Liver (tissue), 9 donors: ENCODE measurements around the gene PLCB2. TPM values are rescaled to one million over a fixed set of nuclear protein-coding genes. Genes with fewer than 3 reads are reported as not detected.

Experiments
- DNase-seq: peaks from one replicate; pipeline ENCODE4 v3.0.0-alpha.2; 2017; ENCODE audit warnings: low spot score
- H3K27ac ChIP-seq, 2 donors: one replicate each; pipeline ENCODE4 v1.7.0; 2013; ENCODE audit warnings: inconsistent platforms in 2 of 2, low read length in 2 of 2, control low read depth in 1 of 2, low read depth in 1 of 2, mild to moderate bottlenecking in 1 of 2
- H3K27me3 ChIP-seq, 4 donors: one replicate each; pipeline versions ENCODE4 v1.6.1 to v1.7.0; 2013; ENCODE audit warnings: low read length in 3 of 4, inconsistent platforms in 1 of 4, mild to moderate bottlenecking in 1 of 4, moderate library complexity in 1 of 4; ENCODE audit not compliant: control insufficient read depth in 4 of 4, insufficient read depth in 4 of 4
- H3K36me3 ChIP-seq, 4 donors: one replicate each; pipeline versions ENCODE4 v1.6.1 to v1.7.0; 2013; ENCODE audit warnings: low read length in 3 of 4, mild to moderate bottlenecking in 3 of 4, low read depth in 1 of 4, moderate library complexity in 1 of 4; ENCODE audit not compliant: control insufficient read depth in 4 of 4, insufficient read depth in 3 of 4
- H3K4me1 ChIP-seq, 4 donors: one replicate each; pipeline versions ENCODE4 v1.6.1 to v1.7.0; 2013; ENCODE audit warnings: low read length in 3 of 4, mild to moderate bottlenecking in 3 of 4, moderate library complexity in 1 of 4; ENCODE audit not compliant: control insufficient read depth in 4 of 4, insufficient read depth in 4 of 4
- H3K4me3 ChIP-seq, 3 donors: one replicate each; pipeline versions ENCODE4 v1.6.1 to v1.7.0; 2013; ENCODE audit warnings: low read length in 3 of 3, control low read depth in 1 of 3, low read depth in 1 of 3, mild to moderate bottlenecking in 1 of 3
- H3K9ac ChIP-seq, 2 donors: one replicate each; pipeline ENCODE4 v1.7.0; 2013; ENCODE audit warnings: low read length in 2 of 2, mild to moderate bottlenecking in 2 of 2, moderate library complexity in 2 of 2, control low read depth in 1 of 2, low read depth in 1 of 2
- H3K9me3 ChIP-seq, 4 donors: one replicate each; pipeline versions ENCODE4 v1.6.1 to v1.7.0; 2013; ENCODE audit warnings: low read length in 3 of 4; ENCODE audit not compliant: control insufficient read depth in 4 of 4
- CTCF ChIP-seq: fragments of 150-350 bp; IDR thresholded peaks from 2 replicates; pipeline ENCODE4 v1.5.1; 2017; ENCODE audit warnings: improper control_type of control experiment, low read depth, low read length; ENCODE audit not compliant: missing input control
- EGR1 ChIP-seq, 2 donors: IDR thresholded peaks; 2 replicates each; pipeline ENCODE4 v1.6.1; 2016 to 2018; ENCODE audit warnings: antibody characterized with exemption in 2 of 2, low read depth in 2 of 2
- FOXA1 ChIP-seq: IDR thresholded peaks from 2 replicates; pipeline ENCODE4 v1.6.1; 2016; ENCODE audit warnings: antibody characterized with exemption
- FOXA2 ChIP-seq: IDR thresholded peaks from 2 replicates; pipeline ENCODE4 v1.6.1; 2016; ENCODE audit warnings: antibody characterized with exemption
- GABPA ChIP-seq, 2 donors: IDR thresholded peaks in 1 of 2; conservative IDR thresholded peaks in 1 of 2; 2 replicates each; pipeline ENCODE4 v1.6.1; 2016; ENCODE audit warnings: antibody characterized with exemption in 2 of 2, mild to moderate bottlenecking in 1 of 2, moderate library complexity in 1 of 2
- HNF4A ChIP-seq, 2 donors: conservative IDR thresholded peaks; 2 replicates each; pipeline ENCODE4 v1.6.1; 2016; ENCODE audit warnings: antibody characterized with exemption in 2 of 2, mild to moderate bottlenecking in 2 of 2
- JUND ChIP-seq, 2 donors: IDR thresholded peaks; 2 replicates each; pipeline ENCODE4 v1.6.1; 2016; ENCODE audit warnings: antibody characterized with exemption in 2 of 2
- NR2F2 ChIP-seq: IDR thresholded peaks from 2 replicates; pipeline ENCODE4 v1.6.1; 2016; ENCODE audit warnings: antibody characterized with exemption
- RAD21 ChIP-seq, 2 donors: IDR thresholded peaks; 2 replicates each; pipeline ENCODE4 v1.6.1; 2016; ENCODE audit warnings: antibody characterized with exemption in 2 of 2, mild to moderate bottlenecking in 2 of 2
- RXRA ChIP-seq, 2 donors: IDR thresholded peaks; 2 replicates each; pipeline ENCODE4 v1.6.1; 2017 to 2018; ENCODE audit warnings: antibody characterized with exemption in 2 of 2, mild to moderate bottlenecking in 1 of 2
- SP1 ChIP-seq: IDR thresholded peaks from 2 replicates; pipeline ENCODE4 v1.6.1; 2018; ENCODE audit warnings: antibody characterized with exemption, mild to moderate bottlenecking
- TAF1 ChIP-seq: conservative IDR thresholded peaks from 2 replicates; pipeline ENCODE4 v1.6.1; 2016; ENCODE audit warnings: antibody characterized with exemption, mild to moderate bottlenecking
- YY1 ChIP-seq: IDR thresholded peaks from 2 replicates; pipeline ENCODE4 v1.6.1; 2016; ENCODE audit warnings: antibody characterized with exemption, mild to moderate bottlenecking
- WGBS: extraction: QIAGEN DNeasy Blood & Tissue Kit; methylation state at CpG from one replicate; pipeline ENCODE4 v1.1.7; 2013; 5-methylcytosine and 5-hydroxymethylcytosine counted together
- polyA plus RNA-seq, 2 donors: library from polyadenylated mRNA; stranded (reverse) in 1 of 2; unstranded in 1 of 2; fragments of 200-250 nt in 1 of 2; fragments of >200 nt in 1 of 2; fragmentation: Nextera tagmentation in 1 of 2; extraction: Ambion mirVana in 1 of 2; gene quantifications; one replicate each; pipeline versions ENCODE4 v1.2.1 to v1.2.3, GENCODE V29; 2013 to 2015
- total RNA-seq, 2 donors: library from RNA; depleted of rRNA; stranded (reverse); fragments of >200 nt; gene quantifications; one replicate each; pipeline ENCODE4 v1.2.3, GENCODE V29; 2014
- TF ChIP-seq, protein P1 (sequence below): IDR thresholded peaks from 2 replicates; pipeline ENCODE4 v1.6.1; 2016; ENCODE audit warnings: antibody characterized with exemption, mild to moderate bottlenecking
- TF ChIP-seq, protein P2 (sequence below): IDR thresholded peaks from 2 replicates; pipeline ENCODE4 v1.6.1; 2016; ENCODE audit warnings: antibody characterized with exemption
- TF ChIP-seq, protein P3 (sequence below): IDR thresholded peaks from 2 replicates; pipeline ENCODE4 v1.6.1; 2016; ENCODE audit warnings: antibody characterized with exemption
- donor health status: healthy.
- donor health status: healthy.
- donor health status: healthy.
- donor health status: healthy.
- donor health status: healthy.

Gene PLCB2
- total and polyA plus RNA-seq, 4 donors, result 2.1 to 13.3 (median 7.6) TPM

DNA sequence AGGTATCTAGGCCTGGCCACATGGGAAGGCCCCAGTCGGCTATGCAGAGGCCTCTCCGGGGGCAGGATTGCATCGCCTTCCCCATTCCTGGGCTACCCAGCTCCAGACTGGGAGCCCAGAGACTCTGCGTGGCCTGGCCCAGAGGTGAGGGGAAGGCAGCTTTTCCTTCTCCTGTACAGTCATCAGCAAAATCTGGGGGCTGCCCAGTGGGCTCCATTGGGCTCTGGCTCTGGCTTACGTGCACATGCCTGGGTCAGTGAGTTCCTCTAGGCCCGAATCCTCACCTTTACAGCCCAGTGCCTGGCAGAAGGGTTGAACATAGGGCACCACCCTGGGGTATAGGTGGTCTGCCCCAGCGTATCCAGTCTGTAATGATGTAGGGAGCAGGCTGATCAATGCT lies 20.9 kb downstream of the PLCB2 start:
- no peaks in the 10 kb centered on the region for H3K27me3 ChIP-seq
- H3K36me3 ChIP-seq, result no peaks in the 10 kb centered on the region
- H3K4me3 ChIP-seq, result no peak overlapping the region
- H3K9ac ChIP-seq, result no peak overlapping the region
- DNase-seq, result no peak
- H3K4me1 ChIP-seq, result peaks cover 8 to 31% (median 19%) of the 10 kb centered on the region in 4 donors
- H3K9me3 ChIP-seq, result no peaks in the 10 kb centered on the region
- TF ChIP-seq TAF1, result no peak
- no peak for TF ChIP-seq SP1
- TF ChIP-seq YY1, result no peak
- no peak for TF ChIP-seq EGR1 (IDR thresholded peaks at IDR 0.05; ENCODE audit: low read depth in 2 of 2)
- TF ChIP-seq, protein P1, sequence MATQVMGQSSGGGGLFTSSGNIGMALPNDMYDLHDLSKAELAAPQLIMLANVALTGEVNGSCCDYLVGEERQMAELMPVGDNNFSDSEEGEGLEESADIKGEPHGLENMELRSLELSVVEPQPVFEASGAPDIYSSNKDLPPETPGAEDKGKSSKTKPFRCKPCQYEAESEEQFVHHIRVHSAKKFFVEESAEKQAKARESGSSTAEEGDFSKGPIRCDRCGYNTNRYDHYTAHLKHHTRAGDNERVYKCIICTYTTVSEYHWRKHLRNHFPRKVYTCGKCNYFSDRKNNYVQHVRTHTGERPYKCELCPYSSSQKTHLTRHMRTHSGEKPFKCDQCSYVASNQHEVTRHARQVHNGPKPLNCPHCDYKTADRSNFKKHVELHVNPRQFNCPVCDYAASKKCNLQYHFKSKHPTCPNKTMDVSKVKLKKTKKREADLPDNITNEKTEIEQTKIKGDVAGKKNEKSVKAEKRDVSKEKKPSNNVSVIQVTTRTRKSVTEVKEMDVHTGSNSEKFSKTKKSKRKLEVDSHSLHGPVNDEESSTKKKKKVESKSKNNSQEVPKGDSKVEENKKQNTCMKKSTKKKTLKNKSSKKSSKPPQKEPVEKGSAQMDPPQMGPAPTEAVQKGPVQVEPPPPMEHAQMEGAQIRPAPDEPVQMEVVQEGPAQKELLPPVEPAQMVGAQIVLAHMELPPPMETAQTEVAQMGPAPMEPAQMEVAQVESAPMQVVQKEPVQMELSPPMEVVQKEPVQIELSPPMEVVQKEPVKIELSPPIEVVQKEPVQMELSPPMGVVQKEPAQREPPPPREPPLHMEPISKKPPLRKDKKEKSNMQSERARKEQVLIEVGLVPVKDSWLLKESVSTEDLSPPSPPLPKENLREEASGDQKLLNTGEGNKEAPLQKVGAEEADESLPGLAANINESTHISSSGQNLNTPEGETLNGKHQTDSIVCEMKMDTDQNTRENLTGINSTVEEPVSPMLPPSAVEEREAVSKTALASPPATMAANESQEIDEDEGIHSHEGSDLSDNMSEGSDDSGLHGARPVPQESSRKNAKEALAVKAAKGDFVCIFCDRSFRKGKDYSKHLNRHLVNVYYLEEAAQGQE, result no peak
- no peak for TF ChIP-seq NR2F2
- TF ChIP-seq FOXA2, result no peak
- TF ChIP-seq, protein P2, sequence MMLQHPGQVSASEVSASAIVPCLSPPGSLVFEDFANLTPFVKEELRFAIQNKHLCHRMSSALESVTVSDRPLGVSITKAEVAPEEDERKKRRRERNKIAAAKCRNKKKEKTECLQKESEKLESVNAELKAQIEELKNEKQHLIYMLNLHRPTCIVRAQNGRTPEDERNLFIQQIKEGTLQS, result no peak
- TF ChIP-seq GABPA (IDR thresholded peaks at IDR 0.05 in 1 of 2, conservative IDR thresholded peaks at IDR 0.05 in 1 of 2), result no peak
- no peak for TF ChIP-seq JUND (IDR thresholded peaks at IDR 0.05)
- TF ChIP-seq RXRA (IDR thresholded peaks at IDR 0.05), result no peak
- TF ChIP-seq, protein P3, sequence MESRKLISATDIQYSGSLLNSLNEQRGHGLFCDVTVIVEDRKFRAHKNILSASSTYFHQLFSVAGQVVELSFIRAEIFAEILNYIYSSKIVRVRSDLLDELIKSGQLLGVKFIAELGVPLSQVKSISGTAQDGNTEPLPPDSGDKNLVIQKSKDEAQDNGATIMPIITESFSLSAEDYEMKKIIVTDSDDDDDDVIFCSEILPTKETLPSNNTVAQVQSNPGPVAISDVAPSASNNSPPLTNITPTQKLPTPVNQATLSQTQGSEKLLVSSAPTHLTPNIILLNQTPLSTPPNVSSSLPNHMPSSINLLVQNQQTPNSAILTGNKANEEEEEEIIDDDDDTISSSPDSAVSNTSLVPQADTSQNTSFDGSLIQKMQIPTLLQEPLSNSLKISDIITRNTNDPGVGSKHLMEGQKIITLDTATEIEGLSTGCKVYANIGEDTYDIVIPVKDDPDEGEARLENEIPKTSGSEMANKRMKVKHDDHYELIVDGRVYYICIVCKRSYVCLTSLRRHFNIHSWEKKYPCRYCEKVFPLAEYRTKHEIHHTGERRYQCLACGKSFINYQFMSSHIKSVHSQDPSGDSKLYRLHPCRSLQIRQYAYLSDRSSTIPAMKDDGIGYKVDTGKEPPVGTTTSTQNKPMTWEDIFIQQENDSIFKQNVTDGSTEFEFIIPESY, result no peak
- TF ChIP-seq CTCF, result no peak
- no peak for TF ChIP-seq HNF4A (conservative IDR thresholded peaks at IDR 0.05)
- H3K27ac ChIP-seq, result no peak overlapping the region
- 81% methylated on average over 7 of the region's 7 CpGs for WGBS

GRCh38 chr15:40286061-40286532 lies 21.6 kb downstream of the PLCB2 start:
- DNase-seq, result no peak
- Histone ChIP-seq H3K36me3 (no peaks in the 10 kb centered on the region), H3K27ac (no peak overlapping the region), H3K4me3 (no peak overlapping the region), H3K9me3 (no peaks in the 10 kb centered on the region), H3K9ac (no peak overlapping the region), H3K27me3 (peaks cover 0 to 3% (median under 1%) of the 10 kb centered on the region in 4 donors), H3K4me1 (peaks cover 8 to 34% (median 19%) of the 10 kb centered on the region in 4 donors)
- no peak for TF ChIP-seq EGR1 (IDR thresholded peaks at IDR 0.05; ENCODE audit: low read depth in 2 of 2)
- TF ChIP-seq NR2F2, result no peak
- no peak for TF ChIP-seq YY1
- TF ChIP-seq TAF1, result no peak
- no peak for TF ChIP-seq CTCF
- no peak for TF ChIP-seq FOXA1
- TF ChIP-seq, protein P1, result no peak
- no peak for TF ChIP-seq JUND (IDR thresholded peaks at IDR 0.05)
- TF ChIP-seq RAD21 (IDR thresholded peaks at IDR 0.05), result no peak
- TF ChIP-seq, protein P2, result no peak
- no peak for TF ChIP-seq GABPA (IDR thresholded peaks at IDR 0.05 in 1 of 2, conservative IDR thresholded peaks at IDR 0.05 in 1 of 2)
- TF ChIP-seq RXRA (IDR thresholded peaks at IDR 0.05), result no peak
- no peak for TF ChIP-seq HNF4A (conservative IDR thresholded peaks at IDR 0.05)
- TF ChIP-seq FOXA2, result no peak
- WGBS, result 88% methylated on average over 7 of the region's 7 CpGs
